GM12865 (cell line): ENCODE measurements around the gene SHISA4.
"Not testable (repeated sequence)": the region's sequence is repeated elsewhere in the genome, so short reads cannot be mapped to it uniquely, and the experiment has no call there.

ENCODE experiments used
- DNase-seq: peaks from one replicate; pipeline ENCODE4 v3.0.0; 2010; ENCODE audit warnings: low read depth
- H3K4me3 ChIP-seq: 2 replicates; pipeline ENCODE4 v1.5.1; 2011; ENCODE audit warnings: mild to moderate bottlenecking, low read depth, low read length, control low read depth
- TF ChIP-seq, protein P1 (sequence below): IDR thresholded peaks from 2 replicates; pipeline ENCODE4 v1.5.1; 2011; ENCODE audit warnings: low read length, control low read depth, low read depth, inconsistent platforms; ENCODE audit not compliant: insufficient read depth; ENCODE audit errors: missing control alignments

The SHISA4 gene

DNA sequence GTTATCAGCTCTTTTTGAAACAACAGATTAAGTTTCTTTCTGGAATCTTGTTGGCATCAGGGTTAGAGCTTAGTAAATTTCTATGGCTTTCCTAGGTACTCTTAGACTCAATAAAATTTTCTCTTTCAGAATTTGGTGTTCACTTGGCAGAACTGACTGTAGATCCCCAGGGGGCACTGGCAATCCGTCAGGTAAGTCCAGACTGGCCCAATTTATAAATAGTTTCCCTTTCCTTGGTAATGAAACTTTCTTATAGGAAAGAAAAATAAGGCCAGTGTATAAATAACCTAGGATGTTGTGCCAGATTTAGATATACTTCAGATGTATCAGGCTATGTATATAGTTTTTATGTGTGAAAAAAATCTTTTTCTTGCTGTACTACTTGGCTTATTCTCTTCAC, 41.5 kb upstream of the SHISA4 start:
- TF ChIP-seq, protein P1, sequence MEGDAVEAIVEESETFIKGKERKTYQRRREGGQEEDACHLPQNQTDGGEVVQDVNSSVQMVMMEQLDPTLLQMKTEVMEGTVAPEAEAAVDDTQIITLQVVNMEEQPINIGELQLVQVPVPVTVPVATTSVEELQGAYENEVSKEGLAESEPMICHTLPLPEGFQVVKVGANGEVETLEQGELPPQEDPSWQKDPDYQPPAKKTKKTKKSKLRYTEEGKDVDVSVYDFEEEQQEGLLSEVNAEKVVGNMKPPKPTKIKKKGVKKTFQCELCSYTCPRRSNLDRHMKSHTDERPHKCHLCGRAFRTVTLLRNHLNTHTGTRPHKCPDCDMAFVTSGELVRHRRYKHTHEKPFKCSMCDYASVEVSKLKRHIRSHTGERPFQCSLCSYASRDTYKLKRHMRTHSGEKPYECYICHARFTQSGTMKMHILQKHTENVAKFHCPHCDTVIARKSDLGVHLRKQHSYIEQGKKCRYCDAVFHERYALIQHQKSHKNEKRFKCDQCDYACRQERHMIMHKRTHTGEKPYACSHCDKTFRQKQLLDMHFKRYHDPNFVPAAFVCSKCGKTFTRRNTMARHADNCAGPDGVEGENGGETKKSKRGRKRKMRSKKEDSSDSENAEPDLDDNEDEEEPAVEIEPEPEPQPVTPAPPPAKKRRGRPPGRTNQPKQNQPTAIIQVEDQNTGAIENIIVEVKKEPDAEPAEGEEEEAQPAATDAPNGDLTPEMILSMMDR: no peak
- no peak overlapping the region for H3K4me3 ChIP-seq
- no peak for DNase-seq

DNA sequence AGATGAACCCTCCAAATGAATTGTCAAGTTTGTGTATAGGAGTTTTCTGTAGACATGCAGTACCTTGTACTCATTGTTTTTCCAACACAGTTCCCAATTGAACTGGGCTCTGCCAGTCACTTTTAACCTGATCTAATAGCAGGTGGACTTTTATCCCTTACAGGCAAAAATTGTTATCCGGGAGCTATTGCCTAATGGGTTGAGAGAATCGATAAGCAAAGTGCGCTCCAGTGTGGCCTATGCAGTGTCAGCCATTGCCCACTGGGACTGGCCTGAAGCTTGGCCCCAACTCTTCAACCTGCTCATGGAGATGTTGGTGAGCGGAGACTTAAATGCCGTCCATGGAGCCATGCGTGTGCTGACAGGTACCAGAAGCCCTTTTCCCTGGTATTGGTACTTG, 40.5 kb upstream of the SHISA4 start:
- TF ChIP-seq, protein P1: no peak
- no peak for DNase-seq
- H3K4me3 ChIP-seq: no peak overlapping the region

DNA sequence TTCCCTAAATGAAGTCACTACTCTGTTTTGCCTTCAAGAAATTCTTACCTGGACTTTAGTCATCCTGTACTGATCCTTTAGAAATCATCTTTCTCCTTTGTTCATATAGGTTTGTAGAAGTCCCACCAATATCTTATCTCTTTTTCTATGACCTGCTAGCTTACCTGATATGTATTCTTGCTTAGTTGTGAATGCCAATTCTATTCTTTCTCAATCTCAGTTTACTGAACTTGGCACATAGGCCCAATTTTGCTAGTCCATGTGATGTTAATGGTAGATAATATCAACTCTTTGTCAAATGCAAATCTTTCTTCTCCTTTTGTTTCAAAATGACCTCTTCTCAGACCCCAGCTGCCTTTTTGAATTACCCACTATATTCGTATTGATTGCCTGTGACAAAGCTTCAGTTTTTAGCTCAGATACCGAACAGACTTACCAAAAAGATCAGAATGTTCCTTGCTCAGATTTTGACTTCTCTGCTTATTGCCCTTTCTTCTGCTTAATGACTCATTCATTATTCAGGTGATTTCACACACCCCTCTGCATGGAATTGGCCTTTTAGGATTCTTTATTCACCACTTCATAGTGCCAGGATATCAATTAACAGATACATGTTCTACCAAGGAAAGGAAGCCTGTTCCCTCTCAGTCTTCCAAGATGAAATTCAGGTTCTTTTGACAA, 39.2 kb upstream of the SHISA4 start:
- no peak for DNase-seq
- TF ChIP-seq, protein P1: no peak
- H3K4me3 ChIP-seq: no peak overlapping the region

DNA sequence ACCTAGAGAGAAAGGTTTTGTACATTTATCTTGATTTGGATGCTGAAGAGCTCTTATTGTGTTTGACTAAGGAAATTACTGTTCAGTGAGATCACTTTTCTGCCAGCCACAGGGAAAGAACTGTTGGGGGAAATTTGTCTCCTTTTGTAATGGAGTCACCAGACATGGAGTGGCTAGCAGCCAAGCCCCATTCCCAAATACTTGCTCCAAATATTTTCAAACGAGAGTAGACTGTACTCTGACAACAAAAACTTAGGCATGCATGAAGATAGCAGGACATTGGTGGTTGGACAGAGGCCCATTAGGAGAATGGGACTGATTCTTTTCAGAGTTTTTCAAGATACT, 38.7 kb upstream of the SHISA4 start:
- TF ChIP-seq, protein P1: no peak
- no peak overlapping the region for H3K4me3 ChIP-seq
- no peak for DNase-seq

DNA sequence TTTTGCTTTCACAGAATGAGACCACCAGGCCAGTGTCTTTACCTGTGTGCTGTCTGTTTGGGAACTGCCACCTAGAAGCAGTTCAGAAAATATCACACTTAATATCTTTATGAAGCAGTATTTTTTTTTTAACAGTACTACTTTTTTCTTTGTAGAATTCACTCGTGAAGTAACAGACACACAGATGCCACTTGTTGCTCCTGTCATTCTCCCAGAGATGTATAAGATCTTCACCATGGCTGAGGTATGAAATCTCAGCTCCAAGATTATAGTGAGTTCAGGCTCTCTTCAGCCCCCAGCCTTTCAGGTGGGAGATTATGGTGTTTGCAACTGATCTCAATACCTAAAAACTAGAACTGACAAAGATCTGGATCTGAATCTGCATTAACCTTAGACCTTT, 36.7 kb upstream of the SHISA4 start:
- H3K4me3 ChIP-seq: no peak overlapping the region
- TF ChIP-seq, protein P1: no peak
- no peak for DNase-seq

DNA sequence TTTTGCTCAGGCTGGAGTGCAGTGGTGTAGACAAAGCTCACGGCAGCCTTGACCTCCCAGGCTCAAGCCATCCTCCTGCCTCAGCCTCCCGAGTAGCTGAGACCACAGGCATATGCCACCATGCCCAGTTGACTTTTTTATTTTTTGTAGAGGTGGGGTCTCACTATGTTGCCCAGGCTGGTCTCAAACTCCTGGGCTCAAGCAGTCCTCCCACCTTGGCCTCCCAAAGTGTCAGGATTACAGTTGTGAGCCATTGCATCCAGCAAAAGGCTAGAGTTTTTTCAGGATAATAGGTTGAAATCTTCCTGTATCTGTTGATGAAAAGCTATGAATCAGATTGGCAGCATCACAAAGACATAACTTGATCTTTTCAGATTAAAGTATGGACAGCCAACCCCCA, 32.0 kb upstream of the SHISA4 start:
- not testable (repeated sequence) for DNase-seq, H3K4me3 ChIP-seq

DNA sequence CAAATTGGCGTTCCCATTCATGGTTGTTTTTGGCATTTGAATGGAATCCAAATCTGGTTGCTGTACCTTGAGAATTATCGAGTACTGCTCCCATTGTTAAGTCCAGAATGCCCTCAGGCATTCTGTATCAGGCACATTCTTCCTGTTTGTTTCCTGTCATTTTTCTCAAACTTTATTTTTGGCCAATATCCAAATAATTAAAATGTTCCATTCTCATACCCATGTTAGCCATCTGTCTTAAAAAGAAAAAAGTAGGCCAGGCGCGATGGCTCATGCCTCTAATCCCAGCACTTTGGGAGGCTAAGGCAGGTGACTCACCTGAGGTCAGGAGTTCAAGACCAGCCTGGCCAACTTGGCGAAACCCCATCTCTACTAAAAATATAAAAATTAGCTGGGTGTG, 29.3 kb upstream of the SHISA4 start:
- no peak for DNase-seq
- TF ChIP-seq, protein P1: no peak
- no peak overlapping the region for H3K4me3 ChIP-seq
